ENCODE data around the gene HOXA10.

DNA sequence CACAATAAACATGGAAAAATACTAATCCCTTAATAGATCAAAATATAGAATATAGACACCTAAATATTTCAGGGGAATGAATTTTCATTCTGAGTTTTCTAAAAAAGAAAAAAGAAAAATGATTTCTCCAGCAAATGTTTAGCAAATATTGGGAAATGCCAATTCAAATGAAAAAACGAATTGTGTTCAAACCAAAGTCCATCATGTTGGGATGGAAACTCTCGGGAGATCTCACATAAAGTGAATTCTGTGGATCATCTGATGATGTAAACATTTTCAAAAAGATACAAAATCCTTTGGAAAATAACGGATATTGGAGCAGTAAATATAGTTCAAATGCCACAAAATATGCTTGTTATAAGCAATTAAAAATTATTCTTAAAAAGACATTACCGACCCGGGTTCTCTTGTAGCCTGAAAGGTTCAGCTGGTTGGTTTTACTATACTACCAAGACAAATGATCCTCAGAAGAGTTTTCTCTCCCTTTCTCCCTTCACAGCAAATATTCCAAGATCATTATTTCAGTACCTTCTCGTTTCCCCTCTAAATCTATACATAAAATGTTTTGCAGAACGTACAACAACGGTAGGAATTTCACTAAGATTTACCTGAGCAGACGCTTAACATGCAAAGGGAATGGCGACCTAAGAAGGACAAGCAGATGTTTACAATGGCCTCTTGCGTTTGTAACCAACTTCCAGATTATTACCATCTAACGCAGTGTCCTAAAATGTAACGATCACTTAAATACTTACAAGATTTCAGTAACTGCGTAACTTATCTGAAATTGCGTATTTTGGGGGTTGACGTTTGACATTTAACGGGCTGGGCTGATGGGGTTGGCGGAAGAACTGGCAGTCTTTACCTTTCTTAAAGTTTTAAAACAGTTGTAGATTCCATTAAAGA, 23.3 kb upstream of the HOXA10 start:
- TF ChIP-seq, protein P1, sequence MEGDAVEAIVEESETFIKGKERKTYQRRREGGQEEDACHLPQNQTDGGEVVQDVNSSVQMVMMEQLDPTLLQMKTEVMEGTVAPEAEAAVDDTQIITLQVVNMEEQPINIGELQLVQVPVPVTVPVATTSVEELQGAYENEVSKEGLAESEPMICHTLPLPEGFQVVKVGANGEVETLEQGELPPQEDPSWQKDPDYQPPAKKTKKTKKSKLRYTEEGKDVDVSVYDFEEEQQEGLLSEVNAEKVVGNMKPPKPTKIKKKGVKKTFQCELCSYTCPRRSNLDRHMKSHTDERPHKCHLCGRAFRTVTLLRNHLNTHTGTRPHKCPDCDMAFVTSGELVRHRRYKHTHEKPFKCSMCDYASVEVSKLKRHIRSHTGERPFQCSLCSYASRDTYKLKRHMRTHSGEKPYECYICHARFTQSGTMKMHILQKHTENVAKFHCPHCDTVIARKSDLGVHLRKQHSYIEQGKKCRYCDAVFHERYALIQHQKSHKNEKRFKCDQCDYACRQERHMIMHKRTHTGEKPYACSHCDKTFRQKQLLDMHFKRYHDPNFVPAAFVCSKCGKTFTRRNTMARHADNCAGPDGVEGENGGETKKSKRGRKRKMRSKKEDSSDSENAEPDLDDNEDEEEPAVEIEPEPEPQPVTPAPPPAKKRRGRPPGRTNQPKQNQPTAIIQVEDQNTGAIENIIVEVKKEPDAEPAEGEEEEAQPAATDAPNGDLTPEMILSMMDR (IDR thresholded peaks at IDR 0.05) = no peak
- TF ChIP-seq POLR2A (IDR thresholded peaks at IDR 0.05) = no peak

Measured in thyroid gland (tissue), 4 donors.